RWPE1 (cell line): ENCODE results near the gene AGA.

ENCODE experiments used
- CTCF ChIA-PET: fragments of 350-600 bp; sonication (Branson Sonifier 250); formaldehyde crosslinking; extraction: SDS; loops from one replicate; lab custom pipeline; 2021; lab: Yijun Ruan, JAX
- POLR2A ChIA-PET: fragments of 400-600 bp; formaldehyde crosslinking; extraction: SDS; loops from one replicate; lab custom pipeline; 2020; ENCODE audit warnings: antibody characterized with exemption; ENCODE audit not compliant: low non-redundant PET; lab: Yijun Ruan, JAX
- DNase-seq: peaks from one replicate; pipeline ENCODE4 v3.0.0; 2012; ENCODE audit warnings: low spot score
- H3K27ac ChIP-seq: fragments of 450-650 bp; 2 replicates; pipeline ENCODE4 v1.5.1; 2017
- TF ChIP-seq, protein P1 (sequence below): fragments of 450-650 bp; conservative IDR thresholded peaks from 2 replicates; pipeline ENCODE4 v1.5.1; 2017; ENCODE audit warnings: low read depth, mild to moderate bottlenecking

The AGA gene

DNA sequence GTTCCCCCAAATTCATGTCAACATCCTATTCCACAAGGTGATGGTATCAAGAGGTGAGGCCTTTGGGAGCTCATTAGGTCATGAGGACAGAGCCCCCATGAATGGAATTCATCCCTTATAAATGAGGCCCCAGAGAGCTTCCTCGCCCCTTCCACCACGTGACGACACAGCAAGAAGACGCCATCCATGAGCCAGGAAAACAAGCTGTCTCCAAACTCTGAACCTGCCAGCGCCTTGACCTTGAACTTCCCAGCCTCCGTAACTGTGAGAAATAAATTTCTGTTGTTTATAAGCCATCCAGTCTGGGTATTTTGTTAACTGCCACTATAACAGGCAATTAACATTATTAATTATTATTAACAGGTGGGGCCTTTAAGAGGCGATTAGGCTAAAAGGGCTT is 5.8 kb downstream of the AGA start:
- ChIA-PET POLR2A (no interaction called here), CTCF (interaction anchor here (0.7 kb wide), 1 partner anchor 290 kb away, joined by 4 read pairs; no protein-coding TSS in a partner anchor)

GRCh38 chr4:177434667-177435066 is 7.6 kb downstream of the AGA start:
- POLR2A ChIA-PET, result no interaction called here

More for the DNA sequence above, 5.8 kb downstream of the AGA start:
- no peak for DNase-seq
- TF ChIP-seq, protein P1, sequence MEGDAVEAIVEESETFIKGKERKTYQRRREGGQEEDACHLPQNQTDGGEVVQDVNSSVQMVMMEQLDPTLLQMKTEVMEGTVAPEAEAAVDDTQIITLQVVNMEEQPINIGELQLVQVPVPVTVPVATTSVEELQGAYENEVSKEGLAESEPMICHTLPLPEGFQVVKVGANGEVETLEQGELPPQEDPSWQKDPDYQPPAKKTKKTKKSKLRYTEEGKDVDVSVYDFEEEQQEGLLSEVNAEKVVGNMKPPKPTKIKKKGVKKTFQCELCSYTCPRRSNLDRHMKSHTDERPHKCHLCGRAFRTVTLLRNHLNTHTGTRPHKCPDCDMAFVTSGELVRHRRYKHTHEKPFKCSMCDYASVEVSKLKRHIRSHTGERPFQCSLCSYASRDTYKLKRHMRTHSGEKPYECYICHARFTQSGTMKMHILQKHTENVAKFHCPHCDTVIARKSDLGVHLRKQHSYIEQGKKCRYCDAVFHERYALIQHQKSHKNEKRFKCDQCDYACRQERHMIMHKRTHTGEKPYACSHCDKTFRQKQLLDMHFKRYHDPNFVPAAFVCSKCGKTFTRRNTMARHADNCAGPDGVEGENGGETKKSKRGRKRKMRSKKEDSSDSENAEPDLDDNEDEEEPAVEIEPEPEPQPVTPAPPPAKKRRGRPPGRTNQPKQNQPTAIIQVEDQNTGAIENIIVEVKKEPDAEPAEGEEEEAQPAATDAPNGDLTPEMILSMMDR, result no peak
- no peak overlapping the region for H3K27ac ChIP-seq

DNA sequence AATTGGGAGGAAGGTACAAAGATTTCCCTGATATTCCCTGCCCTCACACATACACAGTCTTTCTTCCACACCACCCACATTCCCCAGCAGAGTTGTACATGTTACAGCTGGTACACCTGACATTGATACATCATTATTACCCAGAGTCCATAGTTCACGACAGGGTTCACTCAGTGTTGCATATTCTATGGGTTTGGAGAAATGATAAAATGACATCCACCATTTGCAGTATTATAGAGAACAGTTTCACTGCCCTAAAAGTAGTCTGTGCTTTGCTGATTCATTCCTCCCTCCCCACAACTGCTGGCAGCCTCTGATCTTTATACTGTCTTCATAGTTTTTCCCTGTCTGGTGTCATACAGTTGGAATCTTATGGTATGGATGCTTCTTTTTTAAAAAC is 15.0 kb downstream of the AGA start:
- CTCF ChIA-PET, result no interaction called here
- TF ChIP-seq, protein P1, result no peak
- POLR2A ChIA-PET, result no interaction called here
- no peak for DNase-seq
- no peak overlapping the region for H3K27ac ChIP-seq

More at GRCh38 chr4:177434667-177435066, 7.6 kb downstream of the AGA start:
- no peak overlapping the region for H3K27ac ChIP-seq
- no peak for DNase-seq
- TF ChIP-seq, protein P1, result no peak
- CTCF ChIA-PET, result no interaction called here

GRCh38 chr4:177419434-177419833 is 22.8 kb downstream of the AGA start:
- no peak for DNase-seq
- H3K27ac ChIP-seq, result no peak overlapping the region
- TF ChIP-seq, protein P1, result no peak
- ChIA-PET POLR2A (no interaction called here), CTCF (no interaction called here)

GRCh38 chr4:177413656-177414055 is 28.6 kb downstream of the AGA start:
- ChIA-PET CTCF (no interaction called here), POLR2A (no interaction called here)
- TF ChIP-seq, protein P1, result no peak
- no peak for DNase-seq
- no peak overlapping the region for H3K27ac ChIP-seq

GRCh38 chr4:177413076-177413475 is 29.2 kb downstream of the AGA start:
- POLR2A ChIA-PET, result no interaction called here
- no peak overlapping the region for H3K27ac ChIP-seq
- TF ChIP-seq, protein P1, result no peak
- CTCF ChIA-PET, result no interaction called here
- no peak for DNase-seq

- TF ChIP-seq, protein P1, result no peak
- CTCF ChIA-PET, result interaction anchor here (0.6 kb wide), 1 partner anchor 510 kb away, joined by 5 read pairs; no protein-coding TSS in a partner anchor
Observed at GRCh38 chr4:177411996-177412395, 30.2 kb downstream of the AGA start.

More at GRCh38 chr4:177411996-177412395, 30.2 kb downstream of the AGA start:
- POLR2A ChIA-PET, result no interaction called here
- no peak overlapping the region for H3K27ac ChIP-seq
- no peak for DNase-seq
